H9 (cell line): ENCODE data around the gene LZTR1. TPM values are rescaled to one million over a fixed set of nuclear protein-coding genes. Genes with fewer than 3 reads are reported as not detected.

Source experiments
- DNase-seq: peaks from one replicate; pipeline ENCODE4 v3.0.0-alpha.2; 2017
- H2AFZ ChIP-seq: one replicate; pipeline ENCODE4 v1.6.1; 2013; ENCODE audit warnings: mild to moderate bottlenecking, low read length, control low read depth, moderate library complexity
- H2AK5ac ChIP-seq: 2 replicates; pipeline ENCODE4 v1.6.1; 2013; ENCODE audit warnings: low read length, control low read depth, mixed read lengths; ENCODE audit not compliant: insufficient read length
- H2BK120ac ChIP-seq: one replicate; pipeline ENCODE4 v1.6.1; 2013; ENCODE audit warnings: low read depth, mild to moderate bottlenecking, low read length, control low read depth, inconsistent platforms; ENCODE audit not compliant: poor library complexity, severe bottlenecking
- H2BK12ac ChIP-seq: 2 replicates; pipeline ENCODE4 v1.6.1; 2013; ENCODE audit warnings: low read length, control low read depth, mixed read lengths, low read depth; ENCODE audit not compliant: insufficient read length
- H2BK15ac ChIP-seq: 2 replicates; pipeline ENCODE4 v1.6.1; 2013; ENCODE audit warnings: low read depth, low read length, control low read depth
- H2BK20ac ChIP-seq: one replicate; pipeline ENCODE4 v1.6.1; 2013; ENCODE audit warnings: low read depth, mild to moderate bottlenecking, low read length, control low read depth, inconsistent platforms; ENCODE audit not compliant: poor library complexity, severe bottlenecking
- H2BK5ac ChIP-seq: 2 replicates; pipeline ENCODE4 v1.6.1; 2013; ENCODE audit warnings: low read length, control low read depth, mixed read lengths; ENCODE audit not compliant: insufficient read length
- H3K14ac ChIP-seq: 2 replicates; pipeline ENCODE4 v1.6.1; 2013; ENCODE audit warnings: low read length, control low read depth; ENCODE audit not compliant: insufficient read depth
- H3K18ac ChIP-seq: 2 replicates; pipeline ENCODE4 v1.6.1; 2013; ENCODE audit warnings: low read depth, mild to moderate bottlenecking, mixed read lengths, low read length, control low read depth; ENCODE audit not compliant: insufficient read length
- H3K23ac ChIP-seq: 2 replicates; pipeline ENCODE4 v1.6.1; 2013; ENCODE audit warnings: low read length, control low read depth, mixed read lengths, low read depth; ENCODE audit not compliant: insufficient read length
- H3K23me2 ChIP-seq: 2 replicates; pipeline ENCODE4 v1.6.1; 2013; ENCODE audit warnings: low read depth, mild to moderate bottlenecking, mixed read lengths, low read length, control low read depth; ENCODE audit not compliant: insufficient read length, poor library complexity, severe bottlenecking
- H3K27ac ChIP-seq: 2 replicates; pipeline ENCODE4 v1.5.1; 2013; ENCODE audit warnings: low read length, control low read depth, mixed read lengths, low read depth; ENCODE audit not compliant: insufficient read length
- H3K27me3 ChIP-seq: 2 replicates; pipeline ENCODE4 v1.6.1; 2013; ENCODE audit warnings: low read length, control low read depth, inconsistent platforms; ENCODE audit not compliant: insufficient read depth
- H3K4ac ChIP-seq: 2 replicates; pipeline ENCODE4 v1.6.1; 2013; ENCODE audit warnings: low read depth, mild to moderate bottlenecking, control low read depth, inconsistent platforms, low read length, moderate library complexity
- H3K4me1 ChIP-seq: 2 replicates; pipeline ENCODE4 v1.6.1; 2013; ENCODE audit warnings: low read length, control low read depth, inconsistent platforms; ENCODE audit not compliant: insufficient read depth
- H3K4me2 ChIP-seq: 2 replicates; pipeline ENCODE4 v1.6.1; 2013; ENCODE audit warnings: low read length, control low read depth, mixed read lengths; ENCODE audit not compliant: insufficient read length, insufficient read depth
- H3K56ac ChIP-seq: 2 replicates; pipeline ENCODE4 v1.6.1; 2013; ENCODE audit warnings: low read depth, mild to moderate bottlenecking, mixed read lengths, low read length, control low read depth; ENCODE audit not compliant: insufficient read length
- H3K79me1 ChIP-seq: 2 replicates; pipeline ENCODE4 v1.6.1; 2013; ENCODE audit warnings: low read depth, mild to moderate bottlenecking, moderate library complexity, low read length, control low read depth, inconsistent platforms; ENCODE audit not compliant: insufficient read depth, poor library complexity, severe bottlenecking
- H3K79me2 ChIP-seq: 2 replicates; pipeline ENCODE4 v1.6.1; 2013; ENCODE audit warnings: low read length, control low read depth, inconsistent platforms; ENCODE audit not compliant: insufficient read depth
- H3K9ac ChIP-seq: 2 replicates; pipeline ENCODE4 v1.6.1; 2013; ENCODE audit warnings: low read length, control low read depth, mixed read lengths; ENCODE audit not compliant: insufficient read length; ENCODE audit errors: extremely low read depth
- H3K9me3 ChIP-seq: one replicate; pipeline ENCODE4 v1.6.1; 2013; ENCODE audit warnings: low read depth, low read length, inconsistent platforms; ENCODE audit not compliant: control insufficient read depth
- H3T11ph ChIP-seq: one replicate; pipeline ENCODE4 v1.6.1; 2013; ENCODE audit warnings: mild to moderate bottlenecking, low read length, control low read depth, inconsistent platforms
- H4K20me1 ChIP-seq: one replicate; pipeline ENCODE4 v1.6.1; 2013; ENCODE audit not compliant: control insufficient read depth, insufficient read length, insufficient read depth
- H4K5ac ChIP-seq: 2 replicates; pipeline ENCODE4 v1.6.1; 2013; ENCODE audit warnings: low read depth, mild to moderate bottlenecking, mixed read lengths, low read length, control low read depth; ENCODE audit not compliant: insufficient read length
- H4K8ac ChIP-seq: replicated peaks from 2 replicates; pipeline ENCODE4 v1.6.1; 2013; ENCODE audit warnings: low read length, control low read depth, mixed read lengths, low read depth; ENCODE audit not compliant: insufficient read length
- H4K91ac ChIP-seq: 2 replicates; pipeline ENCODE4 v1.6.1; 2013; ENCODE audit warnings: low read depth, mild to moderate bottlenecking, moderate library complexity, mixed read lengths, low read length, control low read depth; ENCODE audit not compliant: insufficient read length
- H3K27ac Mint-ChIP-seq, 3 experiments: 2 replicates in 2 of 3; 3 replicates in 1 of 3; pipeline ENCODE4 v1.8.0; 2020 to 2021; ENCODE audit warnings: mixed read lengths in 3 of 3, mild to moderate bottlenecking in 1 of 3, moderate library complexity in 1 of 3
- H3K27me3 Mint-ChIP-seq: 2 replicates; pipeline ENCODE4 v1.8.0; 2021; ENCODE audit warnings: low read depth, mild to moderate bottlenecking, moderate library complexity, mixed read lengths
- H3K36me3 Mint-ChIP-seq, 3 experiments: 2 replicates in 2 of 3; 3 replicates in 1 of 3; pipeline ENCODE4 v1.8.0; 2020 to 2021; ENCODE audit warnings: low read depth in 3 of 3, mixed read lengths in 3 of 3; ENCODE audit not compliant: insufficient read depth in 1 of 3
- H3K4me1 Mint-ChIP-seq, 2 experiments: 2 replicates each; pipeline ENCODE4 v1.8.0; 2020; ENCODE audit warnings: mixed read lengths in 2 of 2
- H3K4me3 Mint-ChIP-seq, 2 experiments: 2 replicates in 1 of 2; 3 replicates in 1 of 2; pipeline ENCODE4 v1.8.0; 2020 to 2021; ENCODE audit warnings: mild to moderate bottlenecking in 2 of 2, mixed read lengths in 2 of 2, moderate library complexity in 1 of 2
- H3K9me3 Mint-ChIP-seq, 2 experiments: 2 replicates in 1 of 2; 3 replicates in 1 of 2; pipeline ENCODE4 v1.8.0; 2020; ENCODE audit warnings: mild to moderate bottlenecking in 2 of 2, mixed read lengths in 2 of 2, moderate library complexity in 1 of 2
- WGBS: extraction: QIAGEN DNeasy Blood & Tissue Kit; methylation state at CpG from one replicate; pipeline ENCODE4 v1.1.7; 2013; ENCODE audit warnings: missing lambda C conversion rate, low lambda C conversion rate, mixed read lengths; ENCODE audit not compliant: insufficient read length; ENCODE audit errors: extremely low coverage; 5-methylcytosine and 5-hydroxymethylcytosine counted together
- total RNA-seq: library from RNA; stranded (reverse); gene quantifications from 2 replicates; pipeline ENCODE4 v1.2.1, GENCODE V29; 2021
- TF ChIP-seq, protein P1 (sequence below): fragments of 200-600 bp; sonication (generic); conservative IDR thresholded peaks from 3 replicates; pipeline ENCODE4 v1.8.0; 2021; ENCODE audit warnings: antibody characterized with exemption, mild to moderate bottlenecking

Gene LZTR1
- total RNA-seq, 1 experiment from 2014 or later, result 47.0 TPM

DNA sequence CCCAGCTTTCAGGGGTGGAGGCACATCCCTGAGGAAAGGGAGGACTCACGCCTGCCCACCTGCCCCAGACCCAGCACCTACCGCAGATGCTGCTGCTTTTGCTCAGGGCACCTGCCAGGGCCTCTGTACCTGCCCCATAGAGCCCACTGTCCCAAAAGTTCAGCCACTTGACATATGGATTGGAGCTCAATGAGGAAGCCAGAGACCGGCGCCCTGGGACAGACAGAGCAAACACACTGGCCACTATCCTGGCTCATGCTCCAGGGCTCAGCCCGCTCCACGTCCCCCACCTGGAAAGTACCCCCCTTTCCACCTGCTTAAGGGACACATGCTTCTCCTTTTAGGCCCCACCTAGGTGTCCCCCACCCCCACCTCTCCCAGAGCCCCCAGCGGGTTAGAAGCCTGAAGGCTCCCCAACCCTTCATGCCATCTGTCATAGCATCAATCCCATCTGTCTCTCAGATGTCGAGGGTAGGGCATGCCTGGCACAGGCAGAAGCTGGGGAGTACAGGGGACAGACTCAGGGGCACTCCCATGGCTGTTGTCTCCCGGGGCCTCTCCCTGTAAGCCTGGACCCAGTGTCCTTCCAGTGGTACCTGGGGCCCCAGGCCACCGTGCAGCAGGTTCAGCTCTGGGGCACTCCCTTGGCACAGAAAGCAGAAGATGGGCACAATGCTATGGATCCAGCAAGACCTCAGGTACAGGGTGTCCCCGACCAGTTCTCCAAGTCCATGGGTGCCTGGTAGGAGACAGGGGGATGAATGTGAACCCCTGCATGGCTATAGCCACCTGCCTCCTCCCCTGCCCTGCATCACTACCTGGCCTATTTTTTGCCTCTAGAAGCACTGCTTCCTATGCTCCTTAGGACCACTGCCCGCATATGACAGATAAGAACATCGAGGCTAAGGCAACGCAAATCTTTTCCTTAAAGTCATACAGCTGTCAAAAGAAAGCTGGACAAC is 30.6 kb downstream of the LZTR1 start:
- Histone ChIP-seq H4K20me1 (no peaks in the 10 kb centered on the region), H2BK20ac (no peak overlapping the region), H2BK120ac (no peak overlapping the region), H3K9me3 (no peaks in the 10 kb centered on the region), H2BK15ac (no peak overlapping the region), H2BK5ac (no peak overlapping the region), H3K27me3 (no peaks in the 10 kb centered on the region), H3K4me2 (no peak overlapping the region), H3K79me1 (no peaks in the 10 kb centered on the region), H3K23me2 (peaks cover 7% of the 10 kb centered on the region), H2BK12ac (no peak overlapping the region), H2AFZ (no peak overlapping the region), H3K79me2 (no peaks in the 10 kb centered on the region), H4K8ac (no peak overlapping the region), H3K56ac (no peak overlapping the region), H3K4me1 (peaks cover 3% of the 10 kb centered on the region; the same call in 1 of the 2 replicates), H3K14ac (no peak overlapping the region), H3K27ac (no peak overlapping the region), H4K5ac (no peak overlapping the region), H3K9ac (no peak overlapping the region), H2AK5ac (no peak overlapping the region), H3T11ph (no peak overlapping the region), H3K4ac (no peak overlapping the region), H4K91ac (no peak overlapping the region), H3K23ac (no peak overlapping the region), H3K18ac (no peak overlapping the region)
- no peak for DNase-seq
- Mint-ChIP-seq H3K4me3 (peak overlapping the region; percentile 80 to 95), H3K36me3 (peaks cover 0 to 10% (median 0%) of the 10 kb centered on the region in 3 experiments; a peak in 2 of 7 replicates), H3K27me3 (peaks cover 47% of the 10 kb centered on the region), H3K27ac (no peak overlapping the region), H3K4me1 (peaks cover 33 to 54% of the 10 kb centered on the region in 2 experiments), H3K9me3 (no peaks in the 10 kb centered on the region)
- TF ChIP-seq, protein P1, sequence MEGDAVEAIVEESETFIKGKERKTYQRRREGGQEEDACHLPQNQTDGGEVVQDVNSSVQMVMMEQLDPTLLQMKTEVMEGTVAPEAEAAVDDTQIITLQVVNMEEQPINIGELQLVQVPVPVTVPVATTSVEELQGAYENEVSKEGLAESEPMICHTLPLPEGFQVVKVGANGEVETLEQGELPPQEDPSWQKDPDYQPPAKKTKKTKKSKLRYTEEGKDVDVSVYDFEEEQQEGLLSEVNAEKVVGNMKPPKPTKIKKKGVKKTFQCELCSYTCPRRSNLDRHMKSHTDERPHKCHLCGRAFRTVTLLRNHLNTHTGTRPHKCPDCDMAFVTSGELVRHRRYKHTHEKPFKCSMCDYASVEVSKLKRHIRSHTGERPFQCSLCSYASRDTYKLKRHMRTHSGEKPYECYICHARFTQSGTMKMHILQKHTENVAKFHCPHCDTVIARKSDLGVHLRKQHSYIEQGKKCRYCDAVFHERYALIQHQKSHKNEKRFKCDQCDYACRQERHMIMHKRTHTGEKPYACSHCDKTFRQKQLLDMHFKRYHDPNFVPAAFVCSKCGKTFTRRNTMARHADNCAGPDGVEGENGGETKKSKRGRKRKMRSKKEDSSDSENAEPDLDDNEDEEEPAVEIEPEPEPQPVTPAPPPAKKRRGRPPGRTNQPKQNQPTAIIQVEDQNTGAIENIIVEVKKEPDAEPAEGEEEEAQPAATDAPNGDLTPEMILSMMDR, result no peak
- WGBS, result no CpG with 5 or more reads among the region's 14 CpGs
